HG02610 (cell line): ENCODE measurements around the gene CMC4.
A peak's percentile ranks its signal among the peaks of the same experiment; 100 is the strongest.

Experiments
- ATAC-seq: cut with Tn5 transposase; IDR thresholded peaks from one replicate; pipeline ENCODE4 v1.9.1; 2021; ENCODE audit warnings: mild to moderate bottlenecking, moderate library complexity; ENCODE audit not compliant: unreplicated experiment

The CMC4 gene, protein sequence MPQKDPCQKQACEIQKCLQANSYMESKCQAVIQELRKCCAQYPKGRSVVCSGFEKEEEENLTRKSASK

DNA sequence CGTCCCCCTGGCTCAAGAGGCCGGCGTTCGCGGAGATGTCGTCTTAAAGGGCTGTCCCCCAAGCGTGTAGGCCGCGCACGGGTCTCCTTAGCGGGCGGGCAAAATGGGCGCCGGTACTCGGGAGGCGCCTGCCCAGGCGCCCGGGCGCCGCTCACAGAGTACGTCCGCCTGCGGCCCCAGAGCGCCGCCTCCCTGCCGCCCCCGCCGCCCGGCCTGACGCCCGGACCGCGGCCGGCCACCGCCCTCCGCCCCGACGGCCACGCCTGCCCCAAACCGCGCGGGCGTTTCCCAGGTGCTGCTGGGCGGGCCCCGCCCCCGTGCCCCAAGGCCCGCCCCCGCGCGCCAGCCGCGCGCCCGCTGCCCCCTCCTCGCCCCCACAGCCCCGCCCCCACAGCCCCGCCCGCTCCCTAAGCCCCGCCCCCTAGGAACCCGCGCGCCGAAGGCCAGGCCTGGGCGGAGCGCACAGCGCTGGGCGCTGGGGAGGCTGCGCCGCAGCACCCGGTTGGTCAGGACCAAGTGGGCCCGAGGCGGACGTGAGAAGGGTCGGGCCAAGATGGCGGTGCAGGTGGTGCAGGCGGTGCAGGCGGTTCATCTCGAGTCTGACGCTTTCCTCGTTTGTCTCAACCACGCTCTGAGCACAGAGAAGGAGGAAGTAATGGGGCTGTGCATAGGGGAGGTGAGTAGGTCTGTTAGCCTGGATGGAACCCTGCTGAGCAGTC lies at the start of gene CMC4, which contains the start of the genes BRCC3 and MTCP1:
TSS of gene CMC4 (minus strand) at position 162 of the 719 bp plus-strand sequence. CDS start 7,113 bp downstream, outside the sequence.
TSS of gene BRCC3 (plus strand) at position 534 of the 719 bp plus-strand sequence. CDS start at position 554, 20 bp downstream.
TSS of gene MTCP1 (minus strand) at position 162 of the 719 bp plus-strand sequence. CDS start 5,126 bp downstream, outside the sequence.
- ATAC-seq, result peak; percentile 88

- ATAC-seq, result no peak
Observed at GRCh38 chrX:155115174-155115819, 44.4 kb upstream of the CMC4 start.

- ATAC-seq, result no peak
Observed at GRCh38 chrX:155113097-155113496, 42.2 kb upstream of the CMC4 start.

DNA sequence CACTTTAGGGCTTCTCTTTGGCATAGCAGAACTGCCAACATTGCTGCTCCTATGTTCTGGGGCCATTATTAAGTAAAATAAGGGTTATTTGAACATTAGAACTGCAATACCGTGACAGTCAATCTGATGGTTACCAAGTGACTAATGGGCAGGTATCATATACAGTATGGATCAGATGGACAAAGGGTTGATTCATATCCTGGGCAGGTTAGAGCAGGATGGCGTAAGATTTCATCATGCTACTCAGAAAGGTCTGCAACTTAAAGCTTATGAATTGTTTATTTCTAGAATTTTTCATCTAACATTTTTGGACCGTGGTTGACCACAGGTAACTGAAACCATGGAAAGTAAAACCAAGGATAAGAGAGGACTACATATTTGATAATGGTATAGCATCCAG lies 41.2 kb upstream of the CMC4 start:
- ATAC-seq, result no peak

DNA sequence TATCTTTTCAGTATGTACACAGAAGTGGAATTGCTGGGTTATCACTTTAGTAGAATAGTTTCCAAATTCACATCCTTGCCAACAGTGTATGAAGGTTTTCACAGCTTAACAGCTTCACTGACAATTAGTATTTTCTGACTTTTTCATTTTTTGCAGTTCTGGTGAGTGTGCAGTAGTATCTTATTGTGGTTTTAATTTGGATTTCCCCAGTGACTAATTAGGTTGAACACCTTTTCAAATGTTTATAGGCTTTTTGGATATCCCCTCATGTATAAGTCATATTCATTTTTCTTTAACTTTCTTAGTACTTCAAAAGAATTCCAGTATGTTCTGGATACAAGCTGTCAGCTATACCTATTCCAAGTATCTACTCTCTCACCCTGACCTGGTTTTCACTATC lies 37.5 kb upstream of the CMC4 start:
- no peak for ATAC-seq

GRCh38 chrX:155105919-155106318 lies 35.0 kb upstream of the CMC4 start:
- no peak for ATAC-seq

- ATAC-seq, result no peak
Observed at GRCh38 chrX:155094468-155095061, 23.6 kb upstream of the CMC4 start.

- no peak for ATAC-seq
Observed at GRCh38 chrX:155086961-155087735, 16.2 kb upstream of the CMC4 start.

GRCh38 chrX:155086202-155086840 lies 15.4 kb upstream of the CMC4 start:
- no peak for ATAC-seq

DNA sequence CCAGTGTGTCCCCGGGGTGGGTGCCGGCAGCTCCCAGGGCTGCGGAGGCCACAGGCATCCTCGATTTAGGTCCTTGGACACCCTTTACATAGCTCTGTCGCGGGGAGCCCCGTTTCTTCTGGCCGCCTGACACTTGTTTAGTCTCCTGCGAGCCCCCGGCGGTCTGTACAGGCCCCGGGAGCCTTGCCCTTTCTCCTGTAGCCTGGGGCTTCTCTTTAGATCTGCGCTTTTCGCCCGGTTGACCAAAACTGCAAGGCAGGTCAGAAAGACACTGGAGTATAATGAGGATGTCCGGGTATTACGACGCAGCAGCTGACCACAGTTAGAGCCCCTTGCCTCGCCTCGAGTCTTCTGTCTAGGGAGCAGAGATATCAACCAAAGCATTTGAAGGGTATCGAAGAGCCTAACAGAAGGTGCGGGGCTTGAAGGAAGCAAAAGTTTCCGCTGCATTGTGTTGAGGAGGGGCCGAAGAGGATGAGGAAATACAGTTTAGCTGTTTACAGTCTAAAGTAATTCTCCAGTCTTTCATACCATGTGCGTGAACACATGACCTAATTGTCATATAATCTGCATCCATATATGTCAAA lies 851 bp upstream of the CMC4 start:
- no peak for ATAC-seq

- ATAC-seq, result peak; percentile 18
Observed at GRCh38 chrX:155070663-155070974, 317 bp downstream of the CMC4 start.

GRCh38 chrX:155070038-155070437 lies 898 bp downstream of the CMC4 start:
- ATAC-seq, result no peak

- ATAC-seq, result no peak
Observed at GRCh38 chrX:155069414-155069813, 1.5 kb downstream of the CMC4 start.

DNA sequence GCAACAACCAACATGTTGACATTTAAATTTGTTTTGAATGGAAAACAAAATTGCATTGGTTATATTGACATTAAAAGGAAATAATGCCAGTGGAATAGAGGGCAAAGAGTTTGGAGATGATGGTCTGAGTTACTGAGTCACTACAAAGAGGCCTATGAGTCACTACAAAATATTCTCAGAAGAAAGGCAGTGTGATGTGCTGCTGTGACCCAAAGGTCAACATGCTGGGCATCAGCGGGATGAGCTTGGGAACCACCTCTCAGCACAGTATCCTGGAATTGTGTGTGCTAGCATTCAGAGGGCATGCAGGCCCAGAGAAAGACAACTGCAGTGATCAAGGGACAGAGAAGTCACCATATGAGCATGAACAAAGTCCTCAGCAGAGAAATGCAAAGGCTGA lies 2.8 kb downstream of the CMC4 start:
- ATAC-seq, result no peak

DNA sequence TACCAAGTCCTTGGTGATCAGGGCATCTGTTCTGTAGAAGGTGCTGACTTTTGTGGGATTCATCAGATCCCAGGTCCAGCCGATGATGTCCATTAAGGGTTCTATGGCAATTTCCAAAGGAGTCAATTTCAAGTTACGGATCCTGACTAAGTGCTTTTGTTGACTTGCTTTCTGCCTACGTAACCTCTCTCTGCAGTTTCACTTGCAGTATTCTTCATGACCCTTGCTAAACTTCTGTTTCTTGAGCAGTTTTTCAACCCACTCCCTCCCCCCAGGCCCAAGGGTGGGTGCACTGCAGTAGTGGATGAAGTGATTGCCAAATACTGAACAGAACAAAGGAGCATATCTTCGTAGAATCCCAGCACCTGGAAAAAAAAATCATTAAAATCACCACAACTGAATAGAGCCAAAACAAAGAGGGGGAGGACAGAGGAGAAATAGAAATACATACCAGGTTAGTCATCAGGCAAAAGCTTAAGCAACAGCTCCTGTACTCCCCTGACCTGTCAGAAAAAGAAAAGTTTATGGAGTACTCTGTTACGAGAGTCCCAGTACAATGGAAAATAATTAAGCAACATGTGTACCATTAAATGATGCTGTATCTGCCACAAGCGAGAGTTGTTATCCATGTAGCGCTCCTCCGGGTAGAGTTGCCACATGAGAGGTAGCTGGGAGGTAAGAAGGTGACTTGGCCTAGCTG lies 5.8 kb downstream of the CMC4 start:
- no peak for ATAC-seq

GRCh38 chrX:155061760-155062159 lies 9.2 kb downstream of the CMC4 start:
- ATAC-seq, result no peak

DNA sequence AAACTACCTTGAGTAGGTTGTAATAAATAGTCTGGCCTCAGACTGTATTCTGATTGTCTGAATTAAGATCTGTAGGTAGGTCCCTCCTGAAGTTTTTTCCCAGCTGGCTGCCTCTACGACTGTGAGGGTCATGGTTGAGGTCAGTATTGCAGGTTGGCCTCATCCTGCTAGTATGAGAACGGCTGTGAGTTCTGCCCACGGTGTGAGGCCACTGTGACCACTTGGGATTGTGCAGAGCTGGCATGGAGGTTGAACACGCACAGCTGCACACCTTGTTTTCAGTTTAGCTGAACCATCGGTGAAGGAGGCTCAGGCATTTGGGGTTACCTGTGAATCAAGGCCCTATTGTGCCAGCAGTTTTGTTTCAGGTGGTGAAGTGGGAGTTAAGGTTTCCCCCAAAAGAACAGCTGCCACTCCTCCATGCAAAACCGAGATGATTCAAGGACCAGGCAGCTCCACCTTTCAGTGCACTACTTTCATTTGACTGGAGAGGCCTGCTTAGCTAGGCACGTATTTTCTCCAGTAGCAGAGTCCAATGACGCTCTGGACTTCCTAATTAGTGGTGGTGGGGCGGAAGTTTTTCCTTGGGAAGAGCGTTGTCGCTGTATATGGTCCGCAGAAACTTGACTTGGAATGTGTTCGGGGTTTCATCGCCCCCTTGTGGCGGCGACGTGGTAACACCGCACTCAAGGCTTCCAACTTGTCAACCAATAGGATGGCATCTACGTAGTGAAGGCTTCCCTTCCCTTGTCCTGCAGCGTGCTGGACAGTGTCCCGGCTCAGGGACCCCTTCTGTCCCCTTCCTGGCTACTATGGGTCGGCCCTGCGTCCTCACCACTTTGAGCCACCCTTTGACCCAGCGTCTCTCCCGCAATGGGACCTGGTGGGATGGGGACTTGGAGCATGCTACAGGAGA lies 13.8 kb downstream of the CMC4 start:
- ATAC-seq, result no peak

DNA sequence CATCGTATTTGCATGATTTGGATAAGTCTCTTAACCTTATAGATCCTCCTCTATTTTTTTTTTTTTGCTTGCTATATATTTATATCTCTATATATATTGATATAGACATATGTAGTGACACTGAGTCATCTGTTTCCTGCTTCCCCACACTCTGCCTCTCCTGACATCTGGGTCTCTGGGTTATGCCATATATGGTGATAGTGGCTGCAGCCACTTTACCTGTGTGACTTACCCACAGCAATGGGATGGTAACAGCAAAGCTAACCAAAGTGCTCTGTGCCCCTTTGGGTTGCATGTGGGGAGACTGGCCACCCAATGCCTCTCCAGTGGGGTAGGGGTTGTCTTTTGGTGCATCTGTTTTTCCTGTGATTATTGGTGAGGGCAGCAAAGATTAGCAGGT lies 14.5 kb downstream of the CMC4 start:
- ATAC-seq, result no peak

- ATAC-seq, result no peak
Observed at GRCh38 chrX:155055494-155055893, 15.4 kb downstream of the CMC4 start.
